GM20431 (cell line): ENCODE data around the gene RAG1.
"Not testable (repeated sequence)": the region's sequence is repeated elsewhere in the genome, so short reads cannot be mapped to it uniquely, and the experiment has no call there.

Experiments
- in situ Hi-C: fragments of 300-500 bp; cut with MseI, MboI; formaldehyde crosslinking; loops from one replicate; pipeline ENCODE4 v1.15.0; 2020; ENCODE audit warnings: low sequenced_read_pairs; ENCODE audit not compliant: unreplicated experiment

RAG1 gene

DNA sequence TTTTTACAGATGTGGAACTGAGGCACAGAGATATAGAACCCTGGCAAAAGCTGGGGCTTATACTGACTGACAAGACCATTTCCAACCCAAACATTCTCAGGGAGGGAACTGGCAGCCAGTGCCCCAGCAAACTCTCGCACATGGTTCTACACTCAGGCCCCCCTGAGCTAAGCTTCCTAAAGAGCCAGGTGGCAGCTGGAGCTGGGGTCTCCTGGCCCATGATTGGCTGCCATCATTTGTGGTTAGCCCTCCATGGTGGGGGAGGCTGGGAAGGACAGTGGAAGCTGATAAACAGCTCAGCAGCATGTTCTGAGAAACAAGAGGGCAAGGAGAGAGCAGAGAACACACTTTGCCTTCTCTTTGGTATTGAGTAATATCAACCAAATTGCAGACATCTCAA is at the start of gene RAG1:
RAG1 (plus strand) TSS at position 314 of the 400 bp plus-strand sequence. CDS start 5,298 bp downstream, outside the sequence.
- in situ Hi-C loops: no loop called here

DNA sequence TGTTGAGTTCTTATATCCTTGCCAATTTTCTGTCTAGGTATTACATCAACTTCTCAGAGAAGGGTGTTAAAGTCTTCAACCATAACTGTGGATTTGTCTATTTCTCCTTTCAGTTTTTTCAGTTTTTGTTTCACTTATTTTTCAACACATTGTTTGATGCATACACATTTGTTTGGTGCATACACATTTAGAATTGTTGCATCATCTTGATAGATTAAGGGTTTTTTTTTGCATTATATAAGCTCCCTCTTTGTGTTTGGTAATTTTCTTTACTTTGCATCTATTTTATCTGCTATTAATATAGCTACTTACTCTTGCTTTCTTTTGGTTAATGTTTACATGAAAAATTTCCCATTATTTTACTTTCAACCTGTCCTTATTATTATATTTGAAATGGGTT is 37.0 kb upstream of the RAG1 start:
- in situ Hi-C loops: no loop called here

DNA sequence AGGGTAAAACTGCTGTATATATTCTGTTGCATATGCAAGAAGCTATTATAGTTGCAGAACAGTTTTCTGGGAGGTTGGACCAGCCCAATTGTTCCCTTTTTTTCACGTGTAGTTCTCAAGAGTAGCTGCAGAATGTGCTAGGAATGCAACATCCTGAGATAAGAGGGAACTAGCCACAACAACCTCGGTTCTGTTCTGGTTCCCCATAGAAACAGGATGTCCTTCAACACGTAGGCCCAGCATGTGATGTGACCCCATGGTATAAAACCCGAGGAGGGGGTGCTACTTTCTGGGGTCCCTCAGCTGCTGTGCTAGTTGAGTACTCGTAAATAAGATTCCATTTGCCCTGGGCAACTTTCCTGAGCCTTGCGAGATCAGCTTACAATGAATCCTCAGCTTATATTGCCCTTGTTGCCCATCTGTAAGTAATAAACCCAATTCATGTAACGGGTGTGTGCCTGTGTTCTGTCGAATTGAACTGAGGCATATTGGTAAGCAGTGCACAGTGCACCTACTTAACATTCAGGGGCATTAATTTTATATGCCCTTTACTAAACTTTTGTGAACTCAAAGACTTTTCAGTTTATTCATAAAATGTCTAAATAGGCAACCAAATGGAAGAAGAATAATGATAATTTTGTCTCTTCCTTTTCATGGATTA is 34.7 kb upstream of the RAG1 start:
- in situ Hi-C loops: no loop called here

DNA sequence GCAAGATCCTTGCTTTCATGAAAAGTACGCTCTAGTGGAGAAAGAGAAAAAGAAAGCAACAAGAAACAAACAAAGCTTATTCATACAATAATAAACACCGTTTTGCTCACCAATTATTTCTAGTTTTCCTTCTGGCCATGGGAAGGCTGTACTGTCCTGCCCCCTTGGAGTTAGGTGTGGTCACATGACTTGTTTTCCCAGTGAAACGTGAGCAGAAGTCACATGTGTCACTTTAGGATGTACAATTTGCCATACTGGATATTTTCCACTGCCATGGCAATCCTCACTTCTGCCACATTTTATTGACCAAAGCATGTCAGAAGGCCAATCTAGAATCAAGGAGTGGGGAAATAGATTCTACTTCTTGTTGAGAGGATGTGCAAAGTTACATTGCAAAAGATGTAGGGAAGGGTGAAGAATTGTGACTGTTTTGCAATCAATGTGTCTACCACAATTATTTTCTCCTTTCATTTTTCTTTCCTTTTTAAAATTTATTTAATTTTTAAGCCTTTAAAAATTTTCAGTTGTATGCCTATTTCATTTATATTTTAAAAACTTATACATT is 33.4 kb upstream of the RAG1 start:
- in situ Hi-C loops: no loop called here

DNA sequence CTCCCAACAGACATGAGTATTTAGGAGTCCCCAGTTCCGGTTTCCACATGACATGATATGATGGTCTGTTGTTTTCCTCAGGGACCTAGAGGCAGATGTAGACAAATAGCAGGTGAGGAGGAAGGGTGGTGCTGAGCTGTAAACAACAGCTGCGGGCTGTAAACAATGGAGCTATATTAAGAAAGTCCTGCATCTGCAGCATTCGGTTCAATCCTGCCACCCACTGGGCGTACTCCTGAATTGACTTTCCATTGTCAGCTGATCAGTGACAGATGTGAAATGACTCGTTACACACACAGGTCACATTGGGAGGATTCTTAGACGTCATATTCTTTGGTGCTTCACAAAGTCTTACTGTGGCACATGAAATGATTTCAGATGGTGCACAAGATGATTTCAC is 26.8 kb upstream of the RAG1 start:
- in situ Hi-C loops: no loop called here

DNA sequence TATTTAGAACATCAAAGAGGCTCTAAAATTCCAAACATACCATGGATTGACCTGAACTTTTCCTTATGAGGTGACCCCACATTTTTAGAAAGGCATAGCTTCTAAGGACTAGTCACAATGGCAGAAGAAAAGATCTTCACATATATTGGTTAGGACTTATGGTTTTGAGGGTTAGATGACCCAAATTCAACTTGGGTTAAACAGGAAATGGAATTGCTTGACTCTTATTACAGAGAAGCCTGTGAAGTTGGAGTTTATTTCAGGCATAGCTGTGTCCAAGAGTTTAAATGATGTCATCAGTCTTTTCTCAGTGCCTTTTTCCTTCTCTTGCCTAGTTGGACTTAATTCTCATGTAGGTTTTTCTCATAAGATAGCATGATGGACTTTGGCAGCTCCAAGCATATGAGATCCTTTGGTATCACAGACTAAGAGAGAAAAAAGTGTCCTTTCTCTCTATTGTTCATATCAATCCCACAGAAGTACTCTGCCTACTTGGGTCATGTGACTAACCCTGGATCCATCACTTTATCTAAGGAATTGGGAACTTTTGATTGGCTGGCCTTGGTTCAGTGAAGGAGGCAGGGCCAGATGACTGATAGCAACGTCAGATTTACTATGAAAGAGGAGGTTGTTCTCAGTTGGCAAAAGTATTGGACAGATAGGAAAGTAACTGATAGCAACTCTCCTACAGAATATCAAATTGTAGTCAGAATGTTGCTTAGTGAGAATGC is 17.3 kb upstream of the RAG1 start:
- in situ Hi-C loops: no loop called here

DNA sequence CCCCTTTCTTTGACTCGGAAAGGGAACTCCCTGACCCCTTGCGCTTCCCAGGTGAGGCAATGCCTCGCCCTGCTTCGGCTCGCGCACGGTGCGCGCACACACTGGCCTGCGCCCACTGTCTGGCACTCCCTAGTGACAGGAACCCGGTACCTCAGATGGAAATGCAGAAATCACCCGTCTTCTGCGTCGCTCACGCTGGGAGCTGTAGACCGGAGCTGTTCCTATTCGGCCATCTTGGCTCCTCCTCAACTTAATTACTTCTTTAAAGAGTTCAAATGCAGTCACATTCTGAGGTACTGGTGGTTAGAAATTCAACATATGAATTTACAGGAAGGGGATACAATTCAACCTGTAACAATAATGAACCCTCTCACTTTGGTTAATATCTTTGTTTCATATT is 10.4 kb upstream of the RAG1 start:
- in situ Hi-C loops: not testable (repeated sequence)

DNA sequence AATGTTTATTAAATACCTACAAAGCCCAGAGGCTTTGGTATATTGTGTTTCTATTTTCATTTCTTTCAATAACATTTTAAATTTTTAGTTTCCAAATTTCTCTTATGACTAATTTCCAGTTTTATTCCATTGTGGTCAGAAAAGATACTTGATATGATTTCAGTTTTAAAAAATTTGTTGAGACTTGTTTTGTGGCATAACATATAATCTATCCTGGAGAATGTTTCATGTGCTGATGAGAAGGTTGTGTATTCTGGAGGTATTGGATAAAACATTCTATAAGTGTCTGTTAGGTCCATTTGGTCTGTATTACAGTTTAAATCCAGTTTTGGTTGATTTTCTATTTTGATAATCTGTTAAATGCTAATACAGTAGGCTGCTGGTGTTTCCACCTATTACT is 9.8 kb upstream of the RAG1 start:
- in situ Hi-C loops: no loop called here

DNA sequence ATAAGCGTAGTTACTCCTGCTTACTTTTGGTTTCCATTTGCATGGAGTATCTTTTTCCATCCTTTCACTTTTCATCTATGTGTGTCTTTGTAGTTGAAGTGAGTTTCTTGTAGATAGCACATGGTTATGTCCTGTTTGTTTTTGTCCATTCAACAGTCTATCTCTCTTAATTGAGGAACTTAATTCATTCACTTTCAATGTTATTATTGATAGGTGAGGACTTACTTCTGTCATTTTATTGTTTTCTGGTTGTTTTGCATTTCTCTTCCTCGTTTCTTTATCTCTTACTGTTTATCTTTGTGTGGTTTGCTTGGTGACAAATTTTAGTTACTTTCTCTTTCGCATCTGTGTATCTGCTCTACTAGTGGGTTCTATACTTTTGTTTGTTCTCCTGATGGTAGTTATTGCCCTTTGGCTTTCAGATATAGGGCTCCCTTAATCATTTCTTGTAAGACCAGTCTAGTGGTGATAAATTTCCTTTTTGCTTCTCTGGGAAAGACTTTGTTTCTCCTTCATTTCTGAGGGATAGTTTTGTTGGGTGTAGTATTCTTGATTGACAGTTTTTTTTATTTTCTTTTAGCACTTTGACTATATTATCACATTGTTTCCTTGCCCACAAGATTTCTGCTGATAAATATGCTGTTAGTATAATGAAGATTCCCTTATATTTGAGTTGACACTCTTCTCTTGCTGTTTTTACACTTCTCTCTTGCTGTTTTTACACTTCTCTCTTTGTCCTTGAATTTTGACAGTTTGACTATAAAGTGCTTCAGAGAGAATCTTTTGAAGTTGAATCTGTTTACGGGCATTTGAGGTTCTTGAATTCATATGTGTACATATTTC is 9.0 kb upstream of the RAG1 start:
- in situ Hi-C loops: no loop called here

DNA sequence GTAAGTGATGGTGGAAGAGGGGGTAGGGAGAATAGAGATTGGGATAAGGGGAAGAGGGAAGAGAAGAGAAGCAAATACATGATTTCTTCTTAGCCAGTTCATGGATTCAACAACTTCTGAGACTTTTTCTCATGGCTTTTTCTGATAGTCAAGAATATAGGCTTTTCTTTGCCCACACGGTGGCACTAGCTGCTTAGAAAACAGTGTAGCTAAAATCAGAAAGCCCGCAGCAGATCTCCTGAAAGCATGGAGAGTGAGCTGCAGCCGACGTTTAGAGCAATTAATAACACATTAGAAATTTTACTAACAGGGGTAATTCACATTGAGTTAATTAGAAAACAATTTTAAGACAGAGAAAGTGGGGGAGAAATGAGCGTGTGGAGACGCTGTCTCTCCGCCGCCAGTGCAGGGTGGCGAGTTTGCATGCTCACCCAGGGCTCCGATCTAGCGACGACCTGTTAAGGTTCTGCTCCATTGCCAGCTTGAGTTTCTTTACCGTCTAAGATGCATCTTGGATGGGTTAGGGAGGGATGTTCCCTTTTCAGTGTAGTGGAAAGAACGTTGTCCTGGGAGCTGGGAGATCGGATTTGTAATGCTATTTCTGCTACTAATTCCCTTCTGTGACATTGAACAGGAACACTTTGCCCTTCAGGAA is 3.3 kb upstream of the RAG1 start:
- in situ Hi-C loops: no loop called here

DNA sequence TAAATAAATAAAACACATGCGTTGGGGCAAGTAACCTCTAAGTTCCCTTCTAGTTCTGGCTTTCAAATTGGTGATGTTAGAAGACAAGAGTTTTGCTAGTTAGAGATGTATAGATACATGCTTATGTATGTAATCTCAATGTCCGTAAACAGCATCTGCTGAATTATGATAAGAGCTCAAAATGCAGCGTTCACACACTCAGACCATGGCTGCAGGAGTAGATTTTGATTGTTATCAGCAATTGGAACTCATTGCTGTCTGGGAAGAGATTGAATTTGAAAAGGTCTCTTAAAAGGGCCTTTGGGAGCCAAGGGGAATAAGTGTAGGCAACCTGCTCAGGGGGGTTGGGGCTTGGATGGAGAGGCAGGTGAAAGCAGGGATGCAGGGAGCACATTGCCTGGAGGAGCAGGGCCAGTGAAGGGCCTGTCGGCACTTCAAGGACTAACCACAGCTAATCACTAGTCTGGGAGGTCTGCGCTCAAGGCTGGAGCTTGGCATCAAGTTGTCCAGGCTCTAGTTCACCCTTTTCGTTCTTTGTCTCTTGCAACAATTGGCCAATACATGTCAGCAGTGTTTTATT is 2.7 kb upstream of the RAG1 start:
- in situ Hi-C loops: no loop called here

DNA sequence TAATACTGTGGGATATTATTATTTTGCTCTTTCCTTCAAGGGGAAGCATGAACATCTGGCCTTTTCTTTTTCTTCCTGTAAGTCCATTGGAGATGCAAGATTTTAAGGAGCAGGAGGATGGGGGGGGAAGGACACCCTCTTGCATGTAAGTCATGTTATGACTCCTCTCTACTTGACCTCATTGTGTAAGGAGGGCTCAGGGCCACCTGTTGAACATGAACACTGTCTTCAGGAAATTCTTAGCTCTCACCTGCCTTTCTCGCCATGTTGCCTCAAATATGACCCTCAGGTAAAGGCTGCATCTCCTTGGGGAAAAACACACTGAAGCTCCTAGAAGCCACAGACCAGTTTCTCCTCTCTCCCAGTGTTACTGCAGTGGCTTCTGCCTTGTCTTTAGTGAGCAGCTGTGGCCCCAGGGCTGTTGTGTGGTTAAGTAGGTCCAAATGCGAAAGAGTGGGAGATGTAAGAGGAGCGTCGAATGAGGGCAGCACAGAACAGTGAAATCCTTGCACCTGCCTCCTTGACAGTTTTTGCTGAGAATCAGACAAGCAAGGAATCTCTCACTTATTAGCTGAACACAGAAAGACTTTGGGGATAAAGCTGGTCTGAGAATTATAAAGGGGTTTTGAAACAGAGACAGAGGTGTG is 1.3 kb upstream of the RAG1 start:
- in situ Hi-C loops: no loop called here

DNA sequence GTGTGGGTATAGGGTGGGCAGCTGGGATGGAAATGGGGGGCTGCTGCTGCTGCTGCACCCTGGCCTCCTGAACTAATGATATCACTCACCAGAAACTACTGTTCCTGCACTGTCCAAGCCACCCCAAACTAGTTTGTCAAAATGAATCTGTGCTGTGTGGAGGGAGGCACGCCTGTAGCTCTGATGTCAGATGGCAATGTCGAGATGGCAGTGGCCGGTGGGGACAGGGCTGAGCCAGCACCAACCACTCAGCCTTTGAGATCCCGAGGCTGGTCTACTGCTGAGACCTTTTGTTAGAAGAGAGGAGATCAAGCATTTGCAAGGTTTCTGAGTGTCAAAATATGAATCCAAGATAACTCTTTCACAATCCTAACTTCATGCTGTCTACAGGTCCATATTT is 1.3 kb downstream of the RAG1 start:
- in situ Hi-C loops: no loop called here

DNA sequence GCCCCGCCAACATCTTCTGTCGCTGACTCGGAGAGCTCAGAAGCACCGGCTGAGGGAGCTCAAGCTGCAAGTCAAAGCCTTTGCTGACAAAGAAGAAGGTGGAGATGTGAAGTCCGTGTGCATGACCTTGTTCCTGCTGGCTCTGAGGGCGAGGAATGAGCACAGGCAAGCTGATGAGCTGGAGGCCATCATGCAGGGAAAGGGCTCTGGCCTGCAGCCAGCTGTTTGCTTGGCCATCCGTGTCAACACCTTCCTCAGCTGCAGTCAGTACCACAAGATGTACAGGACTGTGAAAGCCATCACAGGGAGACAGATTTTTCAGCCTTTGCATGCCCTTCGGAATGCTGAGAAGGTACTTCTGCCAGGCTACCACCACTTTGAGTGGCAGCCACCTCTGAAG is 6.7 kb downstream of the RAG1 start:
- in situ Hi-C loops: no loop called here

DNA sequence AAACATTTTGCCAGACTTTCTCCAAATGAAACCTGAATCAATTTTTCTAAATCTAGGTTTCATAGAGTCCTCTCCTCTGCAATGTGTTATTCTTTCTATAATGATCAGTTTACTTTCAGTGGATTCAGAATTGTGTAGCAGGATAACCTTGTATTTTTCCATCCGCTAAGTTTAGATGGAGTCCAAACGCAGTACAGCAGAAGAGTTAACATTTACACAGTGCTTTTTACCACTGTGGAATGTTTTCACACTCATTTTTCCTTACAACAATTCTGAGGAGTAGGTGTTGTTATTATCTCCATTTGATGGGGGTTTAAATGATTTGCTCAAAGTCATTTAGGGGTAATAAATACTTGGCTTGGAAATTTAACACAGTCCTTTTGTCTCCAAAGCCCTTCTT is 9.6 kb downstream of the RAG1 start:
- in situ Hi-C loops: no loop called here

DNA sequence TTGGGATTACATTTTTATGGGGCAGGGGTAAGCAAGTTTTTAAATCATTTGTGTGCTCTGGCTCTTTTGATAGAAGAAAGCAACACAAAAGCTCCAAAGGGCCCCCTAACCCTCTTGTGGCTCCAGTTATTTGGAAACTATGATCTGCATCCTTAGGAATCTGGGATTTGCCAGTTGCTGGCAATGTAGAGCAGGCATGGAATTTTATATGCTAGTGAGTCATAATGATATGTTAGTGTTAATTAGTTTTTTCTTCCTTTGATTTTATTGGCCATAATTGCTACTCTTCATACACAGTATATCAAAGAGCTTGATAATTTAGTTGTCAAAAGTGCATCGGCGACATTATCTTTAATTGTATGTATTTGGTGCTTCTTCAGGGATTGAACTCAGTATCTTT is 10.1 kb downstream of the RAG1 start:
- in situ Hi-C loops: no loop called here

DNA sequence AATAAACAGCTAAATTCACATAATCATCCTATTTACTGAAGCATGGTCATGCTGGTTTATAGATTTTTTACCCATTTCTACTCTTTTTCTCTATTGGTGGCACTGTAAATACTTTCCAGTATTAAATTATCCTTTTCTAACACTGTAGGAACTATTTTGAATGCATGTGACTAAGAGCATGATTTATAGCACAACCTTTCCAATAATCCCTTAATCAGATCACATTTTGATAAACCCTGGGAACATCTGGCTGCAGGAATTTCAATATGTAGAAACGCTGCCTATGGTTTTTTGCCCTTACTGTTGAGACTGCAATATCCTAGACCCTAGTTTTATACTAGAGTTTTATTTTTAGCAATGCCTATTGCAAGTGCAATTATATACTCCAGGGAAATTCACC is 10.7 kb downstream of the RAG1 start:
- in situ Hi-C loops: no loop called here

DNA sequence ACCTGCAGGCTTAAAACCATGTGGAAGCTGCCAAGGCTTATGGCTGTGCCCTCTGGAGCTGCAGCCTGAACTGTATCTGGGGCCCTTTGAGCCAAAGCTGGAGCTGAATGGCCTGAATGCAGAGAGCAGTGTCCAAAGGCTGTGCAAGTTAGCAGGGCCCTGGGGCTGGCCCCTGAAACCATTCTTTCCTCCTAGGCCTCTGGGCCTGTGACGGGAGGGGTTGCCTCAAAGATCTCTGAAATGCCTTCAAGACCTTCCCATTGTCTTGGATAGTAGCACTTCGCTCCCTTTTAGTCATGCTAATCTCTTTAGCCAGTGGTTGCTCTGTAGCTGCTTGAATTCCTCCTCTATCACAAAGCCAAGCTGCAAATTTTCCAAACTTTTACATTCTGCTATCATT is 13.7 kb downstream of the RAG1 start:
- in situ Hi-C loops: no loop called here

DNA sequence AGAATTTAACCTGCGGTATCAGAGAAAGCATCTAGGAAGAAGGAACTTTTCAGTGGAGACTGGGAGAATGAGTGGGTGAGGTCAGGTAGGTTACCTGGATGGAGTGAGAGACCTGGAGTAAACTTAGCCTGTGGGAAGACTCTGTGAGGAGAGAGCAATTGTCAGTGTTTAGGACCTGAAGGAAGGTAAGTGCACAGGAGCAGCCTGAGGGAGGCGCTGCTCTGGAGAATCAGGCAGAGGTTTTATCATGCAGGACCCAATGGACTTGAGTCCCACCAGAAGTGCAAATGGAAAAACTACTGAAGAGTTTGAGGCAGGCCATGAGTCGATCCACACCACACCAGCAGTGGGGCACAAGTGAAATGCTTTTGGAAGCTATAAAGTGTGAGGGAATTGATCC is 15.9 kb downstream of the RAG1 start:
- in situ Hi-C loops: no loop called here
